GM19193 (cell line): ENCODE measurements around the gene CSAD.

Source experiments
- POLR2A ChIP-seq: IDR thresholded peaks from 4 replicates; pipeline ENCODE4 v1.6.1; 2011; ENCODE audit not compliant: insufficient read depth, insufficient read length; ENCODE audit errors: extremely low read depth

Gene CSAD

GRCh38 chr12:53221203-53222080 is 40.7 kb upstream of the CSAD start:
- peak; percentile 71 for TF ChIP-seq POLR2A

GRCh38 chr12:53220694-53221202 is 40.0 kb upstream of the CSAD start:
- TF ChIP-seq POLR2A, result no peak

GRCh38 chr12:53219956-53220693 is 39.4 kb upstream of the CSAD start:
- no peak for TF ChIP-seq POLR2A

- TF ChIP-seq POLR2A, result no peak
Measured at GRCh38 chr12:53219292-53219955, 38.7 kb upstream of the CSAD start.

- TF ChIP-seq POLR2A, result no peak
Measured at GRCh38 chr12:53218551-53219291, 38.0 kb upstream of the CSAD start.

GRCh38 chr12:53217931-53218307 is 37.2 kb upstream of the CSAD start:
- no peak for TF ChIP-seq POLR2A

- TF ChIP-seq POLR2A, result no peak
Measured at GRCh38 chr12:53217051-53217930, 36.6 kb upstream of the CSAD start.

- TF ChIP-seq POLR2A, result no peak
Measured at GRCh38 chr12:53215497-53215896, 34.8 kb upstream of the CSAD start.

- no peak for TF ChIP-seq POLR2A
Measured at GRCh38 chr12:53214687-53215455, 34.1 kb upstream of the CSAD start.

GRCh38 chr12:53214221-53214620 is 33.5 kb upstream of the CSAD start:
- TF ChIP-seq POLR2A, result no peak

GRCh38 chr12:53213348-53213747 is 32.6 kb upstream of the CSAD start:
- TF ChIP-seq POLR2A, result no peak

GRCh38 chr12:53212931-53213330 is 32.2 kb upstream of the CSAD start:
- TF ChIP-seq POLR2A, result no peak
